Neutrophil (primary cell): ENCODE data around the gene ALOX12B.

Experiments used
- H3K27ac ChIP-seq: fragments of 200-600 bp; sonication (generic); 2 replicates; pipeline ENCODE4 v1.5.1; 2016; ENCODE audit warnings: mild to moderate bottlenecking, moderate library complexity
- H3K27me3 ChIP-seq: fragments of 200-600 bp; sonication (generic); 2 replicates; pipeline ENCODE4 v1.6.0; 2016; ENCODE audit warnings: mild to moderate bottlenecking
- H3K36me3 ChIP-seq: fragments of 200-600 bp; sonication (generic); 2 replicates; pipeline ENCODE4 v1.5.1; 2017
- H3K4me1 ChIP-seq, 2 experiments: fragments of 200-600 bp in 1 of 2; sonication (generic) in 1 of 2; 1 replicate in 1 of 2; 2 replicates in 1 of 2; pipeline versions ENCODE4 v1.5.1 to v1.6.1; 2013 to 2016; ENCODE audit warnings: low read depth in 1 of 2, low read length in 1 of 2, mild to moderate bottlenecking in 1 of 2, moderate library complexity in 1 of 2; ENCODE audit not compliant: control insufficient read depth in 1 of 2, insufficient read depth in 1 of 2
- H3K4me3 ChIP-seq, 2 experiments: fragments of 200-600 bp in 1 of 2; sonication (generic) in 1 of 2; 1 replicate in 1 of 2; 2 replicates in 1 of 2; pipeline ENCODE4 v1.5.1; 2013 to 2016; ENCODE audit warnings: low read depth in 1 of 2, low read length in 1 of 2, mild to moderate bottlenecking in 1 of 2, moderate library complexity in 1 of 2
- H3K9me3 ChIP-seq: fragments of 200-600 bp; sonication (generic); 2 replicates; pipeline ENCODE4 v1.5.1; 2016
- CTCF ChIP-seq: fragments of 200-600 bp; sonication (generic); IDR thresholded peaks from 2 replicates; pipeline ENCODE4 v1.5.1; 2016; ENCODE audit warnings: antibody characterized with exemption

Gene ALOX12B

GRCh38 chr17:8105957-8106398, 18.5 kb upstream of the ALOX12B start:
- Histone ChIP-seq H3K27me3 (peaks cover 57% of the 10 kb centered on the region), H3K27ac (no peak overlapping the region)

GRCh38 chr17:8104911-8105310, 17.4 kb upstream of the ALOX12B start:
- Histone ChIP-seq H3K4me1 (peaks cover 2 to 3% of the 10 kb centered on the region in 2 experiments), H3K4me3 (no peak overlapping the region), H3K27me3 (peaks cover 47% of the 10 kb centered on the region), H3K27ac (no peak overlapping the region), H3K9me3 (no peaks in the 10 kb centered on the region), H3K36me3 (no peaks in the 10 kb centered on the region)
- no peak for TF ChIP-seq CTCF

More at GRCh38 chr17:8105957-8106398, 18.5 kb upstream of the ALOX12B start:
- H3K4me3 ChIP-seq: no peak overlapping the region
- H3K4me1 ChIP-seq: peaks cover 5 to 8% of the 10 kb centered on the region in 2 experiments
- H3K36me3 ChIP-seq: no peaks in the 10 kb centered on the region
- no peak for TF ChIP-seq CTCF
- no peaks in the 10 kb centered on the region for H3K9me3 ChIP-seq

- no peaks in the 10 kb centered on the region for H3K4me1 ChIP-seq
- no peak overlapping the region for H3K4me3 ChIP-seq
- H3K27me3 ChIP-seq: peaks cover 33% of the 10 kb centered on the region
- H3K9me3 ChIP-seq: no peaks in the 10 kb centered on the region
- H3K27ac ChIP-seq: no peak overlapping the region
- TF ChIP-seq CTCF: no peak
- no peaks in the 10 kb centered on the region for H3K36me3 ChIP-seq
Observed at GRCh38 chr17:8103549-8103948, 16.0 kb upstream of the ALOX12B start.

GRCh38 chr17:8101721-8102120, 14.2 kb upstream of the ALOX12B start:
- Histone ChIP-seq H3K4me3 (no peak overlapping the region), H3K27me3 (peaks cover 26% of the 10 kb centered on the region), H3K9me3 (no peaks in the 10 kb centered on the region), H3K36me3 (no peaks in the 10 kb centered on the region), H3K4me1 (no peaks in the 10 kb centered on the region), H3K27ac (no peak overlapping the region)
- TF ChIP-seq CTCF: no peak

- Histone ChIP-seq H3K27me3 (peaks cover 29% of the 10 kb centered on the region), H3K36me3 (no peaks in the 10 kb centered on the region)
Observed at GRCh38 chr17:8100763-8101162, 13.2 kb upstream of the ALOX12B start.

More at GRCh38 chr17:8100763-8101162, 13.2 kb upstream of the ALOX12B start:
- Histone ChIP-seq H3K4me1 (no peaks in the 10 kb centered on the region), H3K27ac (no peak overlapping the region), H3K9me3 (no peaks in the 10 kb centered on the region), H3K4me3 (no peak overlapping the region)
- TF ChIP-seq CTCF: no peak
